Kidney epithelial cell (primary cell): Measurements from ENCODE around the gene OSBP2. TPM values are rescaled to one million over a fixed set of nuclear protein-coding genes. Genes with fewer than 3 reads are reported as not detected.

Source experiments
- DNase-seq: peaks from one replicate; pipeline ENCODE4 v3.0.0-alpha.2; 2010; ENCODE audit warnings: low read depth
- H3K27me3 ChIP-seq: 2 replicates; pipeline ENCODE4 v1.6.0; 2011; ENCODE audit warnings: low read length; ENCODE audit not compliant: control insufficient read depth, insufficient read depth
- H3K36me3 ChIP-seq: 2 replicates; pipeline ENCODE4 v1.5.1; 2011; ENCODE audit warnings: low read length; ENCODE audit not compliant: control insufficient read depth, insufficient read depth
- H3K4me3 ChIP-seq: 2 replicates; pipeline ENCODE4 v1.5.1; 2011; ENCODE audit warnings: low read depth, mild to moderate bottlenecking, control low read depth, low read length
- total RNA-seq: library from RNA; depleted of rRNA; stranded (reverse); fragments of >200 nt; gene quantifications from 2 replicates; pipeline ENCODE4 v1.2.3, GENCODE V29; 2015
- TF ChIP-seq, protein P1 (sequence below): IDR thresholded peaks from 2 replicates; pipeline ENCODE4 v1.5.1; 2011; ENCODE audit warnings: mild to moderate bottlenecking, moderate library complexity, low read length, control low read depth, inconsistent platforms; ENCODE audit not compliant: insufficient read depth, poor library complexity, severe bottlenecking

OSBP2 gene
- total RNA-seq, 1 donor from 2014 or later = 5.0 TPM

GRCh38 chr22:30742291-30743256 is 47.9 kb downstream of the OSBP2 start:
- no peak for DNase-seq
- H3K36me3 ChIP-seq = no peaks in the 10 kb centered on the region
- H3K27me3 ChIP-seq = no peaks in the 10 kb centered on the region
- H3K4me3 ChIP-seq = no peak overlapping the region
- TF ChIP-seq, protein P1, sequence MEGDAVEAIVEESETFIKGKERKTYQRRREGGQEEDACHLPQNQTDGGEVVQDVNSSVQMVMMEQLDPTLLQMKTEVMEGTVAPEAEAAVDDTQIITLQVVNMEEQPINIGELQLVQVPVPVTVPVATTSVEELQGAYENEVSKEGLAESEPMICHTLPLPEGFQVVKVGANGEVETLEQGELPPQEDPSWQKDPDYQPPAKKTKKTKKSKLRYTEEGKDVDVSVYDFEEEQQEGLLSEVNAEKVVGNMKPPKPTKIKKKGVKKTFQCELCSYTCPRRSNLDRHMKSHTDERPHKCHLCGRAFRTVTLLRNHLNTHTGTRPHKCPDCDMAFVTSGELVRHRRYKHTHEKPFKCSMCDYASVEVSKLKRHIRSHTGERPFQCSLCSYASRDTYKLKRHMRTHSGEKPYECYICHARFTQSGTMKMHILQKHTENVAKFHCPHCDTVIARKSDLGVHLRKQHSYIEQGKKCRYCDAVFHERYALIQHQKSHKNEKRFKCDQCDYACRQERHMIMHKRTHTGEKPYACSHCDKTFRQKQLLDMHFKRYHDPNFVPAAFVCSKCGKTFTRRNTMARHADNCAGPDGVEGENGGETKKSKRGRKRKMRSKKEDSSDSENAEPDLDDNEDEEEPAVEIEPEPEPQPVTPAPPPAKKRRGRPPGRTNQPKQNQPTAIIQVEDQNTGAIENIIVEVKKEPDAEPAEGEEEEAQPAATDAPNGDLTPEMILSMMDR = no peak

GRCh38 chr22:30743257-30744020 is 48.8 kb downstream of the OSBP2 start:
- TF ChIP-seq, protein P1 = no peak
- Histone ChIP-seq H3K27me3 (no peaks in the 10 kb centered on the region), H3K4me3 (no peak overlapping the region), H3K36me3 (no peaks in the 10 kb centered on the region)
- DNase-seq = no peak

DNA sequence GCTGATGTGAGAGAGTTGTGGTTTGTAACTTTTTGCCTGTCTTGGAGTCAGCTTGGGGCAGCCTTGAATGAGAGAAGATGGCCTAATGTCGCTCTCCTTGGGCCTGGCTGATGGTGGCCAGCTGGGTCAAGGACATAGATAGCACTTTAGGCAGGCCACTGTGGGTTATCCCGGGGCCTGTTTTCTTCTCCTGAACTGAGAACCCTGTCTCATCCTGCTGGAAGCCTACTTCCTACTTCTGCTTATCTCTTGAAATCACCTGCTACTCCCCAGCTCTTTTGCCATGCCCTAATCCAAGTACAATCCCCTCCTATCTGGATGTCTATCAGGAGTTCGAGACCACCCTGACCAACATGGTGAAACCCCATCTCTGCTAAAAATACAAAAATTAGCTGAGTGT is 49.5 kb downstream of the OSBP2 start:
- H3K36me3 ChIP-seq = no peaks in the 10 kb centered on the region
- no peak overlapping the region for H3K4me3 ChIP-seq
- no peak for DNase-seq
- H3K27me3 ChIP-seq = no peaks in the 10 kb centered on the region
- TF ChIP-seq, protein P1 = no peak

DNA sequence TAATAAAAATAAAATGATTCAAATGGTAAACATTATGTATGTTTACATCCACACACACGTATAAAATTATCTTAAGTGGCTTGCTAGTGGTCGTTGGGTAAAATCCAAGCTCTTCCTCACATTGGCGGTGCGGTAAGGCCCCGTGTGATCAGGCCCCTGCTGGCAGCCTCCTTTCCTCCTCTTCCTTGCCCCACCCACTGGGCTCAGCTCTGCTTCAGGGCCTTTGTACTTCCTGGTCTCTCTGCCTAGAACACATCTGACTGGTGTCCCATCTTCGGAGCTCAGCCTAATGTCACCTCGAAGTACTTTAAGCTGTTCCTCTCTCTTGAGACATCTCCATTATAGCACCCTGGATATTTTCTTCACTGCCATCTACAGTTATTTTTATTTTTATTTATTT is 52.8 kb downstream of the OSBP2 start:
- TF ChIP-seq, protein P1 = no peak
- no peak for DNase-seq
- Histone ChIP-seq H3K27me3 (no peaks in the 10 kb centered on the region), H3K36me3 (no peaks in the 10 kb centered on the region), H3K4me3 (no peak overlapping the region)

GRCh38 chr22:30749272-30749671 is 54.6 kb downstream of the OSBP2 start:
- Histone ChIP-seq H3K4me3 (no peak overlapping the region), H3K27me3 (no peaks in the 10 kb centered on the region), H3K36me3 (no peaks in the 10 kb centered on the region)
- DNase-seq = no peak
- TF ChIP-seq, protein P1 = no peak
